GM23248 (cell line): ENCODE data around the gene PEAK1.

Source experiments
- EZH2 ChIP-seq: fragments of 200-600 bp; sonication (generic); IDR thresholded peaks from 2 replicates; pipeline ENCODE4 v1.6.1; 2018; ENCODE audit warnings: antibody characterized with exemption, mild to moderate bottlenecking; ENCODE audit not compliant: insufficient read depth, poor library complexity, severe bottlenecking
- EZH2phosphoT487 ChIP-seq: fragments of 200-600 bp; sonication (generic); IDR thresholded peaks from 2 replicates; pipeline ENCODE4 v1.6.1; 2018; ENCODE audit warnings: antibody characterized with exemption, moderate library complexity, mild to moderate bottlenecking, low read depth; ENCODE audit not compliant: insufficient read depth

- TF ChIP-seq EZH2 (no peak), EZH2phosphoT487 (no peak)
These were observed 251.8 kb downstream of the PEAK1 start for GRCh38 chr15:77168141-77168540.
